HepG2 (cell line): ENCODE results near the gene ABHD17A. TPM values are rescaled to one million over a fixed set of nuclear protein-coding genes. Genes with fewer than 3 reads are reported as not detected.
A peak's percentile ranks its signal among the peaks of the same experiment; 100 is the strongest.
"Not testable (repeated sequence)": the region's sequence is repeated elsewhere in the genome, so short reads cannot be mapped to it uniquely, and the experiment has no call there.

Experiments used
- ATAC-seq: fragments of 200-7000 bp; cut with Tn5 transposase; 3 replicates; pipeline ENCODE4 v1.9.1; 2020; ENCODE audit warnings: mild to moderate bottlenecking, moderate library complexity
- BruUV-seq: library from RNA; stranded (reverse); fragments of 400-500 nt; replicated peaks from 2 replicates; lab custom pipeline; 2021; lab: Mats Ljungman, UMichigan
- CTCF ChIA-PET: fragments of 300-600 bp; formaldehyde crosslinking; extraction: SDS; loops from one replicate; lab custom pipeline; 2021; ENCODE audit warnings: low total read pairs, inconsistent platforms, low intra/inter-chr PET ratio; lab: Yijun Ruan, JAX
- POLR2A ChIA-PET: fragments of 350-600 bp; sonication (Branson Sonifier 250); formaldehyde crosslinking; loops from one replicate; lab custom pipeline; 2020; ENCODE audit warnings: antibody characterized with exemption, inconsistent platforms; lab: Yijun Ruan, JAX
- DNase-seq: peaks from one replicate; pipeline ENCODE4 v3.0.0-alpha.2; 2015; ENCODE audit warnings: low spot score
- FAIRE-seq: peaks from 3 replicates; lab custom pipeline; 2011; peaks lifted over from hg19 to GRCh38; lab: Jason Lieb, UNC
- H2AFZ ChIP-seq: one replicate; pipeline ENCODE4 v1.6.1; 2011; ENCODE audit warnings: low read length, inconsistent platforms
- H3K27ac ChIP-seq: fragments of 300-600 bp; 3 replicates; pipeline ENCODE4 v1.8.0; 2011; ENCODE audit warnings: mixed run types, mild to moderate bottlenecking, mixed read lengths, low read length, inconsistent platforms; ENCODE audit not compliant: insufficient read depth; ENCODE audit errors: extremely low read length
- H3K27me3 ChIP-seq, 2 experiments: fragments of 200-600 bp in 1 of 2; 2 replicates in 1 of 2; 3 replicates in 1 of 2; pipeline versions ENCODE4 v1.6.0 to v1.8.0; 2011; ENCODE audit warnings: low read length in 2 of 2, mild to moderate bottlenecking in 2 of 2, moderate library complexity in 2 of 2, inconsistent platforms in 1 of 2; ENCODE audit not compliant: insufficient read depth in 2 of 2, control insufficient read depth in 1 of 2
- H3K36me3 ChIP-seq, 2 experiments: fragments of 200-600 bp in 1 of 2; replicated peaks in 1 of 2; 2 replicates in 1 of 2; 3 replicates in 1 of 2; pipeline versions ENCODE4 v1.5.1 to v1.8.0; 2011; ENCODE audit warnings: low read length in 2 of 2, inconsistent platforms in 1 of 2; ENCODE audit not compliant: insufficient read depth in 2 of 2, control insufficient read depth in 1 of 2
- H3K4me1 ChIP-seq: 2 replicates; pipeline ENCODE4 v1.5.1; 2012; ENCODE audit warnings: low read length, inconsistent platforms; ENCODE audit not compliant: insufficient read depth
- H3K4me2 ChIP-seq: 2 replicates; pipeline ENCODE4 v1.6.0; 2011; ENCODE audit warnings: low read depth, low read length, inconsistent platforms
- H3K4me3 ChIP-seq, 3 experiments: fragments of 200-600 bp in 1 of 3; sonication (generic), shearing (Covaris generic) in 1 of 3; replicated peaks in 1 of 3; 2 replicates each; pipeline ENCODE4 v1.5.1; 2011 to 2016; ENCODE audit warnings: low read length in 3 of 3, inconsistent platforms in 2 of 3, low read depth in 2 of 3, mild to moderate bottlenecking in 2 of 3, control low read depth in 1 of 3, mixed read lengths in 1 of 3; ENCODE audit not compliant: insufficient read depth in 1 of 3
- H3K79me2 ChIP-seq: one replicate; pipeline ENCODE4 v1.6.1; 2011; ENCODE audit warnings: low read length, inconsistent platforms; ENCODE audit not compliant: insufficient read depth
- H3K9ac ChIP-seq: 2 replicates; pipeline ENCODE4 v1.6.0; 2011; ENCODE audit warnings: mild to moderate bottlenecking, low read depth, low read length, inconsistent platforms; ENCODE audit not compliant: insufficient read depth
- H3K9me3 ChIP-seq: 2 replicates; pipeline ENCODE4 v1.5.1; 2012; ENCODE audit warnings: mild to moderate bottlenecking, low read length
- H4K20me1 ChIP-seq: 2 replicates; pipeline ENCODE4 v1.6.0; 2011; ENCODE audit warnings: inconsistent platforms, mild to moderate bottlenecking, low read length, moderate library complexity; ENCODE audit not compliant: insufficient read depth
- ARID4A ChIP-seq: sonication (generic); formaldehyde crosslinking; IDR thresholded peaks from 2 replicates; pipeline ENCODE4 v1.5.0; 2020; ENCODE audit warnings: mild to moderate bottlenecking, missing genetic modification reagents, borderline replicate concordance
- HDAC2 ChIP-seq: sonication (generic); formaldehyde crosslinking; IDR thresholded peaks from 2 replicates; pipeline ENCODE4 v1.4.0; 2020; ENCODE audit warnings: missing genetic modification reagents
- IKZF5 ChIP-seq: IDR thresholded peaks from 2 replicates; pipeline ENCODE4 v1.6.1; 2018; ENCODE audit warnings: missing genetic modification reagents, mild to moderate bottlenecking, missing compliant biosample characterization
- KAT7 ChIP-seq: IDR thresholded peaks from 2 replicates; pipeline ENCODE4 v1.6.1; 2018; ENCODE audit warnings: borderline replicate concordance, missing compliant biosample characterization
- PATZ1 ChIP-seq: sonication (generic); formaldehyde crosslinking; IDR thresholded peaks from 2 replicates; pipeline ENCODE4 v1.4.0; 2020; ENCODE audit warnings: missing genetic modification reagents
- ZBTB20 ChIP-seq: sonication (generic); formaldehyde crosslinking; IDR thresholded peaks from 2 replicates; pipeline ENCODE4 v1.8.1; 2023; ENCODE audit warnings: missing genetic modification reagents, low read depth, mild to moderate bottlenecking, borderline replicate concordance
- WGBS: methylation state at CpG from one replicate; pipeline ENCODE4 v1.1.6; 2017; ENCODE audit warnings: low lambda C conversion rate; 5-methylcytosine and 5-hydroxymethylcytosine counted together
- in situ Hi-C: cut with HindIII; loops from 2 replicates; pipeline ENCODE4 v1.10.0; 2017; ENCODE audit warnings: low pct_unique_long_range_greater_than_20kb; ENCODE audit not compliant: extremely low pct_ligation_motif_present
- intact Hi-C: fragments of 100-400 bp; cut with micrococcal nuclease; formaldehyde crosslinking; loops from one replicate; pipeline ENCODE4 v1.10.0; 2022; ENCODE audit not compliant: unreplicated experiment
- polyA plus RNA-seq, 8 experiments: library from polyadenylated mRNA; depleted of rRNA in 3 of 8; stranded (reverse) in 7 of 8; unstranded in 1 of 8; fragments of >200 nt; fragmentation: Illumina TruSeq in 4 of 8; extraction: Trizol in 4 of 8; gene quantifications; 2 replicates each; pipeline versions ENCODE4 v1.2.1 to v1.2.3, GENCODE V29; 2011 to 2016; ENCODE audit warnings: low read depth in 4 of 8, missing spikeins in 1 of 8, mixed read lengths in 1 of 8; ENCODE audit not compliant: insufficient read depth in 1 of 8
- total RNA-seq, 5 experiments: library from RNA; depleted of rRNA; stranded (reverse); fragments of >200 nt; fragmentation: Illumina TruSeq; extraction: Trizol; gene quantifications; 2 replicates each; pipeline ENCODE4 v1.2.3, GENCODE V29; 2016; ENCODE audit warnings: low read depth in 1 of 5

Gene ABHD17A
- total and polyA plus RNA-seq, 2 of the 13 experiments (the other 11 are each of a cell fraction or from before 2014, with no cell fraction given) = 27.7 to 40.8 TPM

GRCh38 chr19:1875646-1876495 lies 9.4 kb downstream of the ABHD17A start (continued):
- TF ChIP-seq ARID4A (peak; percentile 99), KAT7 (peak; percentile 94; the same call in 1 of the 2 replicates)

GRCh38 chr19:1875265-1875645 lies 10.0 kb downstream of the ABHD17A start:
- Histone ChIP-seq H3K79me2 (peaks cover 32% of the 10 kb centered on the region), H3K4me1 (peaks cover 51% of the 10 kb centered on the region), H3K4me2 (peak overlapping the region; percentile 97), H3K27ac (peak overlapping the region; percentile 79), H3K4me3 (peak overlapping the region; percentile 68 to 99 (median 94)), H3K9ac (peak overlapping the region; percentile 91)
- H4K20me1 ChIP-seq, H3K9me3 ChIP-seq, in situ Hi-C loops, DNase-seq, H3K36me3 ChIP-seq, H2AFZ ChIP-seq, ATAC-seq, BruUV-seq, CTCF ChIA-PET, intact Hi-C loops, H3K27me3 ChIP-seq: not testable (repeated sequence)
- POLR2A ChIA-PET = interaction anchor here (0.9 to 2.1 kb wide), 4 partner anchors 9 to 35 kb away, joined by 3 to 13 read pairs (median 8); no protein-coding TSS in a partner anchor
- 3% methylated on average over 11 of the region's 11 CpGs for WGBS
- TF ChIP-seq PATZ1 (CRISPR knock-in tag) (peak; percentile 5; the same call in 1 of the 2 replicates), ZBTB20 (0 out of 2 replicates have a peak, but pooled peaks have one; percentile 4), IKZF5 (CRISPR knock-in tag) (0 out of 2 replicates have a peak, but pooled peaks have one; percentile 7), HDAC2 (0 out of 2 replicates have a peak, but pooled peaks have one; percentile 2)
- peak; percentile 34 for FAIRE-seq
